K562 (cell line): ENCODE results near the gene CDK14. TPM values are rescaled to one million over a fixed set of nuclear protein-coding genes. Genes with fewer than 3 reads are reported as not detected.

Experiments
- ATAC-seq: fragments of 200-7000 bp; cut with Tn5 transposase; 3 replicates; pipeline ENCODE4 v1.9.1; 2020; ENCODE audit warnings: moderate library complexity
- BruUV-seq: library from RNA; stranded (reverse); fragments of 400-500 nt; replicated peaks from 2 replicates; lab custom pipeline; 2021; lab: Mats Ljungman, UMichigan
- CTCF ChIA-PET: fragments of 300-600 bp; formaldehyde crosslinking; extraction: SDS; loops from one replicate; lab custom pipeline; 2021; ENCODE audit warnings: low intra/inter-chr PET ratio; lab: Yijun Ruan, JAX
- POLR2A ChIA-PET: fragments of 300-600, 350-650 bp; sonication (Branson Sonifier 250); formaldehyde crosslinking; extraction: SDS; loops from one replicate; lab custom pipeline; 2021; ENCODE audit warnings: antibody characterized with exemption, inconsistent platforms; lab: Yijun Ruan, JAX
- DNase-seq, 4 experiments: peaks; one replicate each; pipeline versions ENCODE4 v3.0.0 to v3.0.0-alpha.2; 2011 to 2018; ENCODE audit warnings: low spot score in 3 of 4, mixed read lengths in 3 of 4; ENCODE audit errors: extremely low read depth in 1 of 4
- FAIRE-seq: peaks from 2 replicates; lab custom pipeline; 2011; peaks lifted over from hg19 to GRCh38; lab: Jason Lieb, UNC
- H2AFZ ChIP-seq: 2 replicates; pipeline ENCODE4 v1.6.0; 2011; ENCODE audit warnings: low read depth, low read length, control low read depth, inconsistent platforms
- H3K27ac ChIP-seq: fragments of 200-600 bp; 3 replicates; pipeline ENCODE4 v1.8.0; 2011; ENCODE audit warnings: low read depth, mild to moderate bottlenecking, control low read depth, inconsistent platforms, low read length, moderate library complexity, mixed read lengths; ENCODE audit errors: extremely low read depth
- H3K27me3 ChIP-seq, 2 experiments: fragments of 300-600 bp in 1 of 2; 2 replicates in 1 of 2; 3 replicates in 1 of 2; pipeline versions ENCODE4 v1.6.0 to v1.8.0; 2011; ENCODE audit warnings: inconsistent platforms in 2 of 2, low read length in 2 of 2, mild to moderate bottlenecking in 1 of 2, mixed read lengths in 1 of 2, moderate library complexity in 1 of 2; ENCODE audit not compliant: control insufficient read depth in 2 of 2, insufficient read depth in 2 of 2
- H3K36me3 ChIP-seq: fragments of 300-600 bp; 3 replicates; pipeline ENCODE4 v1.8.0; 2011; ENCODE audit warnings: mild to moderate bottlenecking, low read length, inconsistent platforms; ENCODE audit not compliant: control insufficient read depth, insufficient read depth
- H3K4me1 ChIP-seq, 2 experiments: fragments of 200-600 bp in 1 of 2; replicated peaks in 1 of 2; 2 replicates in 1 of 2; 3 replicates in 1 of 2; pipeline versions ENCODE4 v1.5.1 to v1.8.0; 2011; ENCODE audit warnings: inconsistent platforms in 2 of 2, low read length in 2 of 2, mild to moderate bottlenecking in 1 of 2, mixed read lengths in 1 of 2, moderate library complexity in 1 of 2; ENCODE audit not compliant: control insufficient read depth in 2 of 2, insufficient read depth in 2 of 2
- H3K4me2 ChIP-seq: 2 replicates; pipeline ENCODE4 v1.6.1; 2011; ENCODE audit warnings: low read length, control low read depth, inconsistent platforms, mixed read lengths; ENCODE audit not compliant: insufficient read depth
- H3K4me3 ChIP-seq: fragments of 200-600 bp; sonication (generic), shearing (Covaris generic); 2 replicates; pipeline ENCODE4 v1.5.1; 2016; ENCODE audit warnings: control low read depth, inconsistent platforms
- H3K79me2 ChIP-seq: fragments of 200-600 bp; 3 replicates; pipeline ENCODE4 v1.8.0; 2011; ENCODE audit warnings: low read length, inconsistent platforms; ENCODE audit not compliant: control insufficient read depth, insufficient read depth
- H3K9ac ChIP-seq, 2 experiments: 2 replicates each; pipeline versions ENCODE4 v1.6.0 to v1.6.1; 2011; ENCODE audit warnings: low read depth in 2 of 2, low read length in 2 of 2, control low read depth in 1 of 2, inconsistent platforms in 1 of 2, mild to moderate bottlenecking in 1 of 2, mixed read lengths in 1 of 2; ENCODE audit not compliant: insufficient read depth in 1 of 2
- H3K9me1 ChIP-seq: one replicate; pipeline ENCODE4 v1.6.0; 2011; ENCODE audit warnings: inconsistent platforms, mild to moderate bottlenecking, low read length, moderate library complexity; ENCODE audit not compliant: control insufficient read depth, insufficient read depth
- H3K9me3 ChIP-seq: replicated peaks from 2 replicates; pipeline ENCODE4 v1.5.1; 2011; ENCODE audit warnings: low read depth, low read length, inconsistent platforms; ENCODE audit not compliant: control insufficient read depth, insufficient read depth
- H4K20me1 ChIP-seq: replicated peaks from 2 replicates; pipeline ENCODE4 v1.6.1; 2011; ENCODE audit warnings: low read length, inconsistent platforms, mixed read lengths; ENCODE audit not compliant: control insufficient read depth, insufficient read depth
- ATF1 ChIP-seq, 2 experiments: fragments of 450-650 bp in 1 of 2; IDR thresholded peaks; 2 replicates each; pipeline ENCODE4 v1.6.1; 2016; ENCODE audit warnings: missing compliant biosample characterization in 1 of 2, missing genetic modification characterization in 1 of 2
- ZNF146 ChIP-seq: IDR thresholded peaks from one replicate; pipeline ENCODE4 v1.6.1; 2018; ENCODE audit warnings: missing compliant biosample characterization; ENCODE audit not compliant: unreplicated experiment
- ZNF583 ChIP-seq: fragments of 250-450 bp; sonication (Bioruptor Pico); IDR thresholded peaks from 2 replicates; pipeline ENCODE4 v1.4.0; 2020
- ZNF584 ChIP-seq: fragments of 200-800 bp; sonication (Bioruptor generic); IDR thresholded peaks from 2 replicates; pipeline ENCODE4 v1.6.1; 2016; ENCODE audit warnings: low read depth, mild to moderate bottlenecking, missing genetic modification characterization, missing compliant biosample characterization
- WGBS: fragments of 100-300 bp; shearing (Covaris generic); methylation state at CpG from one replicate; pipeline ENCODE4 v1.1.6; 2016; ENCODE audit warnings: low coverage, mixed read lengths; ENCODE audit not compliant: insufficient coverage; ENCODE audit errors: missing lambda C conversion rate; 5-methylcytosine and 5-hydroxymethylcytosine counted together
- in situ Hi-C: fragments of 300-500 bp; cut with MboI; formaldehyde crosslinking; loops from 4 replicates; pipeline ENCODE4 v1.15.0; 2018; ENCODE audit warnings: inconsistent platforms, mixed read lengths
- intact Hi-C: fragments of 100-400 bp; cut with micrococcal nuclease; formaldehyde crosslinking; loops from 2 replicates; pipeline ENCODE4 v1.14.2; 2022
- polyA plus RNA-seq, 8 experiments: library from polyadenylated mRNA; depleted of rRNA in 4 of 8; stranded (reverse) in 5 of 8; unstranded in 3 of 8; fragments of >200 nt; fragmentation: Nextera tagmentation in 2 of 8; fragmentation: Illumina TruSeq in 1 of 8; extraction: Ambion mirVana in 2 of 8; extraction: Trizol in 1 of 8; gene quantifications; 2 replicates each; pipeline versions ENCODE4 v1.2.1 to v1.2.3, GENCODE V29; 2011 to 2014; ENCODE audit warnings: inconsistent platforms in 1 of 8, missing spikeins in 1 of 8
- total RNA-seq, 7 experiments: library from RNA; depleted of rRNA in 6 of 7; stranded (reverse); fragments of >200 nt in 6 of 7; fragmentation: Illumina TruSeq in 2 of 7; extraction: Trizol in 2 of 7; gene quantifications; 2 replicates each; pipeline versions ENCODE4 v1.2.1 to v1.2.3, GENCODE V29; 2011 to 2021; ENCODE audit warnings: low replicate concordance in 1 of 7

CDK14 gene
- total and polyA plus RNA-seq, 9 of the 15 experiments (the other 6 are each of a cell fraction or from before 2014, with no cell fraction given), result 0.03 to 0.91 (median 0.16) TPM

DNA sequence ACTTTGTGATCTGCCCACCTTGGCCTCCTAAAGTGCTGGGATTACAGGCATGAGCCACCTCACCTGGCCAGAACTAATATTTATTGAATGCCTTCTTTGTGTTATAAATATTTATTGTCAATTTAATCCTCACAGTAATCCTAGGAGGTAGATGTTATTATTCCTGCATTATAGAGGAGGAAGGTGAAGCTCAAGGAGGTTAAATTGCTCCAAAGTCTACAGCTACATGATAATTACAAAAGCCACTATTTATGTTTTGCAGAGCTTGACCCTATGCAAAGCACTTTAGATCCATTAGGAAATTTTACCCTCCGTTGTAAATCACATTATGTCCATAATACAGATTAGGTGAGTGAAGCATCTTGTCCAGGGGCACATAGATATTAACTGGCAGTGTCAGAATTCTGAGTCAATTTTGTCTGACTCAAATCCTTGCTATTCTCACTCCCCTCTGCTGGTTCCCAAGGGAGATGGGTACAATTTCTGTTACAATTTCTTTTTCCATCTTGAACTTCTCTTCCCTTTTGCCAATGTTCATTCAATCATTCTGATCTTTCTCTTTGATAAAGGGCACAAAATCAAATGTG lies 25.7 kb upstream of the CDK14 start:
- H3K4me2 ChIP-seq, result no peak overlapping the region
- no peak overlapping the region for H3K4me3 ChIP-seq
- no peaks in the 10 kb centered on the region for H3K79me2 ChIP-seq
- no peak for DNase-seq
- FAIRE-seq, result no peak
- H3K27me3 ChIP-seq, result no peaks in the 10 kb centered on the region
- H3K9ac ChIP-seq, result no peak overlapping the region
- H3K4me1 ChIP-seq, result no peaks in the 10 kb centered on the region
- in situ Hi-C loops (no loop called here), intact Hi-C loops (no loop called here)
- H2AFZ ChIP-seq, result no peak overlapping the region
- CTCF ChIA-PET, result no interaction called here
- H3K27ac ChIP-seq, result no peak overlapping the region
- no peaks in the 10 kb centered on the region for H3K9me1 ChIP-seq
- TF ChIP-seq ZNF583 (CRISPR knock-in tag), result no peak
- ATAC-seq, result no peak
- BruUV-seq, result no TSS peak
- POLR2A ChIA-PET, result no interaction called here
- H3K9me3 ChIP-seq, result no peaks in the 10 kb centered on the region
- H3K36me3 ChIP-seq, result no peaks in the 10 kb centered on the region
- WGBS, result 5% methylated on average over 1 of the region's 1 CpG
- H4K20me1 ChIP-seq, result no peaks in the 10 kb centered on the region

DNA sequence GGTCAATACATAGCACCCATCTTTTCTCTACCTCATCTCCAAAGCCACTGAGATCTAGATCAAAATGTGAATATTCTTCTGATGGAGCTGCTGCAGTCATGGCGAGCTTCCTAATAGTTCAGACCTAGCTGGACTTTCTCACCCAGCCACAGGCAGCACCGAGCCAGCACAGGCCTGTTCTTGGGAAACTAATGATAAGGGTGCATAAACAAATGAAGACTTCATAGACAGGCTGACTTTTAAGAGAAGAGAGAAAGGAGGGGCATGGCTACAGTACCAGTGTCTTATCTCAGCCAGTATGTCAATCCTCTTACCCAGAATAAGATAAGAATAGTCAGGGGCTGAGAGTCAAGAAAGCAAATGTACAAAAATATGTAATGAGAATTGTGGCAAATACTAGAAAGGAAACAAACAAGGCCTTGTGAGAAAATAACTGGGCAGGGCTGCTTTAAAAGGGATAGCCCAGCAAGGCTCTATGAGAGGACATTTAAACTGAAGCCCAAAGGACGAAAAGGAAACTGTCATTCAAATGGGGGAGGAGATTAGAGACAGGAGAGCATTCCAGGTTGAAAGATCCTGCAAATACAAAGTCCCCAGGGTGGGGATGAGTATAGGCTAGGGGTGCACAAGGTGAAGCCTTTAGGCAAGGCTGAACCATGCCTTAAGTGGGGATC lies 21.8 kb upstream of the CDK14 start:
- Histone ChIP-seq H3K4me3 (no peak overlapping the region), H2AFZ (no peak overlapping the region), H4K20me1 (no peaks in the 10 kb centered on the region), H3K9ac (no peak overlapping the region), H3K79me2 (no peaks in the 10 kb centered on the region), H3K4me1 (no peaks in the 10 kb centered on the region), H3K9me1 (no peaks in the 10 kb centered on the region), H3K36me3 (no peaks in the 10 kb centered on the region), H3K27ac (no peak overlapping the region), H3K27me3 (no peaks in the 10 kb centered on the region), H3K4me2 (no peak overlapping the region), H3K9me3 (no peaks in the 10 kb centered on the region)
- POLR2A ChIA-PET, result no interaction called here
- CTCF ChIA-PET, result no interaction called here
- WGBS, result 0% methylated on average over 3 of the region's 3 CpGs
- FAIRE-seq, result no peak
- TF ChIP-seq ZNF584, result no peak
- no peak for TF ChIP-seq ATF1 (CRISPR knock-in tag; IDR thresholded peaks at IDR 0.05)
- no peak for TF ChIP-seq ATF1 (tag; IDR thresholded peaks at IDR 0.05)
- TF ChIP-seq ZNF146 (CRISPR knock-in tag), result no peak
- DNase-seq, result no peak
- in situ Hi-C loops, result no loop called here
- no TSS peak for BruUV-seq
- intact Hi-C loops, result no loop called here
- no peak for ATAC-seq
